HEK293T (cell line): ENCODE measurements around the gene MS4A4E.

ENCODE experiments used
- CTCF ChIA-PET: fragments of 350-600 bp; formaldehyde crosslinking; extraction: SDS; loops from one replicate; lab custom pipeline; 2021; ENCODE audit warnings: antibody characterized with exemption, inconsistent platforms; lab: Yijun Ruan, JAX
- POLR2A ChIA-PET: fragments of 350-600 bp; formaldehyde crosslinking; extraction: SDS; loops from one replicate; lab custom pipeline; 2020; ENCODE audit warnings: antibody characterized with exemption, inconsistent platforms; lab: Yijun Ruan, JAX
- DNase-seq: peaks from one replicate; pipeline ENCODE4 v3.0.0; 2012; ENCODE audit warnings: mixed read lengths; ENCODE audit errors: extremely low spot score
- ARNT ChIP-seq: fragments of 450-650 bp; IDR thresholded peaks from 2 replicates; pipeline ENCODE4 v1.6.1; 2017; ENCODE audit warnings: mild to moderate bottlenecking
- BHLHE40 ChIP-seq: fragments of 450-650 bp; IDR thresholded peaks from 2 replicates; pipeline ENCODE4 v1.6.1; 2016; ENCODE audit warnings: mild to moderate bottlenecking, moderate library complexity, borderline replicate concordance
- CTBP1 ChIP-seq: fragments of 450-650 bp; IDR thresholded peaks from 2 replicates; pipeline ENCODE4 v1.6.1; 2016; ENCODE audit warnings: borderline replicate concordance
- ELF4 ChIP-seq: fragments of 450-650 bp; IDR thresholded peaks from 2 replicates; pipeline ENCODE4 v1.6.1; 2017; ENCODE audit warnings: antibody characterized with exemption
- FOXA1 ChIP-seq: fragments of 450-650 bp; IDR thresholded peaks from 2 replicates; pipeline ENCODE4 v1.6.1; 2016; ENCODE audit warnings: mild to moderate bottlenecking
- FOXK2 ChIP-seq: fragments of 450-650 bp; IDR thresholded peaks from 2 replicates; pipeline ENCODE4 v1.6.1; 2016; ENCODE audit warnings: mild to moderate bottlenecking
- FOXM1 ChIP-seq: fragments of 450-650 bp; IDR thresholded peaks from 2 replicates; pipeline ENCODE4 v1.6.1; 2017; ENCODE audit warnings: mild to moderate bottlenecking, borderline replicate concordance
- HDGF ChIP-seq: fragments of 450-650 bp; IDR thresholded peaks from 2 replicates; pipeline ENCODE4 v1.6.1; 2017; ENCODE audit warnings: antibody characterized with exemption, borderline replicate concordance
- L3MBTL2 ChIP-seq: fragments of 450-650 bp; conservative IDR thresholded peaks from 2 replicates; pipeline ENCODE4 v1.6.1; 2016; ENCODE audit warnings: mild to moderate bottlenecking
- LEF1 ChIP-seq: fragments of 450-650 bp; IDR thresholded peaks from 2 replicates; pipeline ENCODE4 v1.6.1; 2017; ENCODE audit warnings: mild to moderate bottlenecking, borderline replicate concordance
- NFRKB ChIP-seq: fragments of 450-650 bp; IDR thresholded peaks from 2 replicates; pipeline ENCODE4 v1.6.1; 2016; ENCODE audit warnings: mild to moderate bottlenecking, moderate library complexity
- SP1 ChIP-seq: fragments of 450-650 bp; IDR thresholded peaks from 2 replicates; pipeline ENCODE4 v1.6.1; 2017
- SUZ12 ChIP-seq: fragments of 450-650 bp; IDR thresholded peaks from 2 replicates; pipeline ENCODE4 v1.6.1; 2016; ENCODE audit warnings: mild to moderate bottlenecking
- TARDBP ChIP-seq: fragments of 450-650 bp; IDR thresholded peaks from 2 replicates; pipeline ENCODE4 v1.6.1; 2016
- ZNF384 ChIP-seq: fragments of 450-650 bp; IDR thresholded peaks from 2 replicates; pipeline ENCODE4 v1.6.1; 2016
- TF ChIP-seq, protein P1 (sequence below): fragments of 450-650 bp; IDR thresholded peaks from 2 replicates; pipeline ENCODE4 v1.6.1; 2016

The MS4A4E gene

GRCh38 chr11:60235321-60235720 is 7.6 kb downstream of the MS4A4E start:
- DNase-seq, result no peak
- ChIA-PET POLR2A (no interaction called here), CTCF (no interaction called here)
- TF ChIP-seq L3MBTL2, result no peak
- TF ChIP-seq LEF1, result no peak
- no peak for TF ChIP-seq ZNF384
- no peak for TF ChIP-seq NFRKB
- no peak for TF ChIP-seq BHLHE40
- no peak for TF ChIP-seq FOXM1
- no peak for TF ChIP-seq ELF4
- no peak for TF ChIP-seq FOXK2
- TF ChIP-seq SP1, result no peak
- no peak for TF ChIP-seq ARNT
- TF ChIP-seq SUZ12, result no peak
- no peak for TF ChIP-seq CTBP1
- no peak for TF ChIP-seq TARDBP
- TF ChIP-seq, protein P1, sequence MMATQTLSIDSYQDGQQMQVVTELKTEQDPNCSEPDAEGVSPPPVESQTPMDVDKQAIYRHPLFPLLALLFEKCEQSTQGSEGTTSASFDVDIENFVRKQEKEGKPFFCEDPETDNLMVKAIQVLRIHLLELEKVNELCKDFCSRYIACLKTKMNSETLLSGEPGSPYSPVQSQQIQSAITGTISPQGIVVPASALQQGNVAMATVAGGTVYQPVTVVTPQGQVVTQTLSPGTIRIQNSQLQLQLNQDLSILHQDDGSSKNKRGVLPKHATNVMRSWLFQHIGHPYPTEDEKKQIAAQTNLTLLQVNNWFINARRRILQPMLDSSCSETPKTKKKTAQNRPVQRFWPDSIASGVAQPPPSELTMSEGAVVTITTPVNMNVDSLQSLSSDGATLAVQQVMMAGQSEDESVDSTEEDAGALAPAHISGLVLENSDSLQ, result no peak
- TF ChIP-seq HDGF, result no peak
- no peak for TF ChIP-seq FOXA1

DNA sequence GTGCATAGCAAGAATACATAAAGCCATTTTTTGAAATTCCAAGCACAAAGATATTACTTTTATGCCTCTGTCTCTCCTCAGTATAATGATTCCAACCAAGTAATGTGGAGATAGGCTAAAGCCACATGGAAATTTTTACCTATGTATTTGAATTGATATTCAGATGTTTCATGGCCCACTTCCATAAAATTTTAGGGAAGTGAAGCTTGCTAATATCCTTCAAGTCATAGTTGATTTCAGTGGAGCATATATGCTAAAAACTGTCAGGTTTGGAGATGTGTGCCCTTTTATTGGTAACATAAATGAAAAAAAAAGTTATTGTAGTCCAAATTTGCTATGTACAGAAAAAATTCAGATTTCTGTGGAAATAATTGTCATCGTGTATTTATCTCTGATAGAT is 12.3 kb downstream of the MS4A4E start:
- no peak for DNase-seq
- TF ChIP-seq ARNT (no peak), BHLHE40 (no peak), L3MBTL2 (no peak), CTBP1 (no peak), FOXM1 (no peak), FOXK2 (no peak), SP1 (no peak), FOXA1 (no peak), LEF1 (no peak), TARDBP (no peak), HDGF (no peak), SUZ12 (no peak), ZNF384 (no peak), ELF4 (no peak)
- TF ChIP-seq, protein P1, result no peak
- CTCF ChIA-PET, result no interaction called here
- POLR2A ChIA-PET, result no interaction called here

DNA sequence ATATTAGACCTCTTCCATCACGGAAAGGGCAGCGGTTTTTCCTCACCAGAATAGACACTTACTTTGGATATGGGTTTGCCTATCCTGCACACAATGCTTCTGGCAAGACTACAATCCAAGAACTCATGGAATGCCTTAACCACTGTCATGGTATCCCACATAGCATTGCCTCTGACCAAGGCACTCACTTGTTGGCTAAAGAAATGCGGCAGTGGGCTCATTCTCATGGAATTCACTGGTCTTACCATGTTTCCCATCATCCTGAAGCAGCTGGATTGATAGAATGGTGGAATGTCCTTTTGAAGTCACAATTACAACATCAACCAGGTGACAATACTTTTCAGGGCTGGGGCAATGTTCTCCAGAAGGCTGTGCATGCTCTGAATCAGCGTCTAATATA is 20.8 kb downstream of the MS4A4E start:
- ChIA-PET POLR2A (no interaction called here), CTCF (no interaction called here)
- TF ChIP-seq FOXM1, result no peak
- TF ChIP-seq TARDBP, result no peak
- TF ChIP-seq FOXK2, result no peak
- no peak for TF ChIP-seq SP1
- TF ChIP-seq LEF1, result no peak
- TF ChIP-seq CTBP1, result no peak
- DNase-seq, result no peak

- no peak for TF ChIP-seq ELF4
- no peak for TF ChIP-seq L3MBTL2
- no peak for TF ChIP-seq FOXK2
- no peak for TF ChIP-seq NFRKB
- TF ChIP-seq SP1, result no peak
- POLR2A ChIA-PET, result no interaction called here
- CTCF ChIA-PET, result no interaction called here
- no peak for DNase-seq
Measured at GRCh38 chr11:60221692-60222091, 21.2 kb downstream of the MS4A4E start.

DNA sequence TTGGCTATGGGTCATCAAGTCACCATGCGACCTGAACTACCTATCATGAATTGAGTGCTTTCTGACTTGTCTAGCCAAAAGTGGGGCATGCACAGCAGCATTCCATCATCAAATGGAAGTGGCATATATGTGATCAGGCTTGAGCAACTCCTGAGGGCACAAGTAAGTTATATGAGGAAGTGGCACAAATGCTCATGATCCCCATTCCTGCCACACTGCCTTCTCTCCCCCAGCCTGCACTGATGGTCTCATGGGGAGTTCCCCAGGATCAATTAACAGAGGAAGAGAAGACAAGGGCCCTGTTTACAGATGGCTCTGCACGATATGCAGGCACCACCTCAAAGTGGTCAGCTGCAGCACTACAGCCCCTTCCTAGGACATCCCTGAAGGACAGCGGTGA is 21.8 kb downstream of the MS4A4E start:
- TF ChIP-seq FOXA1, result no peak
- no peak for DNase-seq
- CTCF ChIA-PET, result no interaction called here
- POLR2A ChIA-PET, result no interaction called here

DNA sequence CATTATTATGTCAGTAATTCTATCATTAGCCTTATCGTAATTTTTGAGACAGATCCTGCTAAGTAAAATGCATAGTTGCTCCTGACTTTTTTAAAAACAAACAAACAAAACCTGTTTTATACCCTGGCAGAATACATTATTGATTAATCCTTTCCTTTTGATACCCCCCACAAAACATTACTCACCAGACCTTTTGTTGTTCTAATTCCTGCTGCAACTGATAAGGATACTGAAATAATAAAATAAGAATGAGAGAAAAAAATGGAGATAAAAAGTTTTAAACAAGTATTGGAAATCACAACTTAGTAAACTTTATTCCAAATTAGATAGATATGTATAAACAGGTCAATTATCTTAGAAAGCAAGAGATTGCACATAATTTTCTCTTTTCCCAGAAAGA is 28.6 kb downstream of the MS4A4E start:
- no peak for TF ChIP-seq TARDBP
- no peak for TF ChIP-seq ZNF384
- no peak for DNase-seq
- ChIA-PET POLR2A (no interaction called here), CTCF (no interaction called here)

- ChIA-PET CTCF (no interaction called here), POLR2A (no interaction called here)
- no peak for DNase-seq
Measured at GRCh38 chr11:60211206-60211605, 31.7 kb downstream of the MS4A4E start.

More at GRCh38 chr11:60211206-60211605, 31.7 kb downstream of the MS4A4E start:
- TF ChIP-seq HDGF (no peak), ARNT (no peak), BHLHE40 (no peak), SUZ12 (no peak), SP1 (no peak), ELF4 (no peak), FOXK2 (no peak), CTBP1 (no peak), NFRKB (no peak)
- TF ChIP-seq, protein P1, result no peak
